DMS79 (cell line): ENCODE results near the gene TEX28.
"Not testable (repeated sequence)": the region's sequence is repeated elsewhere in the genome, so short reads cannot be mapped to it uniquely, and the experiment has no call there.

ENCODE experiments used
- DNase-seq: peaks from one replicate; lab custom pipeline; 2025; lab: John Stamatoyannopoulos, UW

TEX28 gene

GRCh38 chrX:154294791-154295574 is at the start of gene TEX28:
TEX28 (minus strand) TSS chrX:154295124; CDS start chrX:154292117, 3,007 bp downstream.
- no peak for DNase-seq

- not testable (repeated sequence) for DNase-seq
Measured at GRCh38 chrX:154343620-154344019, 48.7 kb upstream of the TEX28 start.

- DNase-seq, result not testable (repeated sequence)
Measured at GRCh38 chrX:154343063-154343462, 48.1 kb upstream of the TEX28 start.

GRCh38 chrX:154341399-154342298 is 46.7 kb upstream of the TEX28 start:
- not testable (repeated sequence) for DNase-seq

- no peak for DNase-seq
Measured at GRCh38 chrX:154334496-154334895, 39.6 kb upstream of the TEX28 start.

GRCh38 chrX:154333837-154334271 is 38.9 kb upstream of the TEX28 start:
- no peak for DNase-seq

- no peak for DNase-seq
Measured at GRCh38 chrX:154333116-154333515, 38.2 kb upstream of the TEX28 start.

GRCh38 chrX:154332561-154332960 is 37.6 kb upstream of the TEX28 start:
- no peak for DNase-seq

- no peak for DNase-seq
Measured at GRCh38 chrX:154329294-154329693, 34.4 kb upstream of the TEX28 start.

GRCh38 chrX:154328646-154329045 is 33.7 kb upstream of the TEX28 start:
- no peak for DNase-seq

- DNase-seq, result peak; percentile 32
Measured at GRCh38 chrX:154327038-154327820, 32.3 kb upstream of the TEX28 start.

GRCh38 chrX:154325541-154325940 is 30.6 kb upstream of the TEX28 start:
- no peak for DNase-seq

- DNase-seq, result no peak
Measured at GRCh38 chrX:154323537-154323936, 28.6 kb upstream of the TEX28 start.

GRCh38 chrX:154322890-154323289 is 28.0 kb upstream of the TEX28 start:
- no peak for DNase-seq

- no peak for DNase-seq
Measured at GRCh38 chrX:154321594-154321993, 26.7 kb upstream of the TEX28 start.

GRCh38 chrX:154321152-154321551 is 26.2 kb upstream of the TEX28 start:
- DNase-seq, result no peak

GRCh38 chrX:154320406-154320805 is 25.5 kb upstream of the TEX28 start:
- no peak for DNase-seq

GRCh38 chrX:154317391-154317995 is 22.6 kb upstream of the TEX28 start:
- DNase-seq, result no peak

GRCh38 chrX:154315416-154315815 is 20.5 kb upstream of the TEX28 start:
- no peak for DNase-seq

- DNase-seq, result no peak
Measured at GRCh38 chrX:154313147-154313546, 18.2 kb upstream of the TEX28 start.

GRCh38 chrX:154312116-154312515 is 17.2 kb upstream of the TEX28 start:
- DNase-seq, result no peak
